SH-SY5Y (cell line): ENCODE results near the gene IRF2.

ENCODE experiments used
- GATA2 ChIP-seq: IDR thresholded peaks from 2 replicates; pipeline ENCODE4 v1.6.1; 2011; ENCODE audit warnings: mild to moderate bottlenecking, low read depth, low read length
- GATA3 ChIP-seq: IDR thresholded peaks from 2 replicates; pipeline ENCODE4 v1.6.1; 2011; ENCODE audit warnings: low read depth, mild to moderate bottlenecking, low read length, moderate library complexity

DNA sequence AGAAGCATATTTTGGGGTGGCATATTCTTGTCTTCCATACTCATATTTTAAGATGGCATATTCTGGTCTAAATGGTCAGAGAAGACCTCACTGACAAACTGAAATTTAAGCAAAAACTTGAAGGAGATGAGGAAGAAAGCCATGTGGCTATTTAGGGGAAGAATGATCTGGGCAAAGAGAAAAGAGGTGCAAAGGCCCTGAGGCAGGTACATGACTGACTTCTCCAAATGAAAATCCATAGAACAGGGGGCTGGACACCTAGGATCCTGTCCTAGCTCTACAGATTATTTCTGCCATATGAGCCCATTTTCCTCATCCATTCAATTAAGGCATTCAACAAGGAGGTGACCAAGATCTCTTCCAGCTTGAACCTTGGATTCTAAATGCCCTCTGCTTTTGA is 105.6 kb downstream of the IRF2 start:
- TF ChIP-seq GATA2 = no peak
- no peak for TF ChIP-seq GATA3
